Keratinocyte (primary cell): Measurements from ENCODE around the gene RAPGEF4. TPM values are rescaled to one million over a fixed set of nuclear protein-coding genes. Genes with fewer than 3 reads are reported as not detected.

ENCODE experiments used
- DNase-seq: peaks from one replicate; pipeline ENCODE4 v3.0.0-alpha.2; 2011; ENCODE audit warnings: low read depth, missing footprints, low spot score
- FAIRE-seq: peaks from 2 replicates; lab custom pipeline; 2011; peaks lifted over from hg19 to GRCh38; lab: Jason Lieb, UNC
- H2AFZ ChIP-seq: 2 replicates; pipeline ENCODE4 v1.6.0; 2012; ENCODE audit warnings: low read length, control low read depth, inconsistent platforms; ENCODE audit not compliant: control insufficient read depth
- H3K27ac ChIP-seq: 2 replicates; pipeline ENCODE4 v1.5.1; 2011; ENCODE audit warnings: low read length; ENCODE audit not compliant: control insufficient read depth, insufficient read depth
- H3K27me3 ChIP-seq: 3 replicates; pipeline ENCODE4 v1.6.0; 2011; ENCODE audit warnings: low read length; ENCODE audit not compliant: control insufficient read depth, insufficient read depth; ENCODE audit errors: extremely low read depth
- H3K36me3 ChIP-seq, 2 experiments: 2 replicates in 1 of 2; 3 replicates in 1 of 2; pipeline ENCODE4 v1.5.1; 2011; ENCODE audit warnings: low read length in 2 of 2, mild to moderate bottlenecking in 1 of 2; ENCODE audit not compliant: control insufficient read depth in 2 of 2, insufficient read depth in 2 of 2; ENCODE audit errors: extremely low read depth in 1 of 2
- H3K4me1 ChIP-seq: 3 replicates; pipeline ENCODE4 v1.5.1; 2011; ENCODE audit warnings: low read length; ENCODE audit not compliant: control insufficient read depth, insufficient read depth; ENCODE audit errors: extremely low read depth
- H3K4me2 ChIP-seq: 3 replicates; pipeline ENCODE4 v1.6.0; 2011; ENCODE audit warnings: low read depth, low read length; ENCODE audit not compliant: control insufficient read depth, insufficient read depth; ENCODE audit errors: extremely low read depth
- H3K4me3 ChIP-seq, 3 experiments: fragments of 200-600 bp in 1 of 3; sonication (generic) in 1 of 3; 2 replicates in 2 of 3; 3 replicates in 1 of 3; pipeline ENCODE4 v1.5.1; 2011 to 2016; ENCODE audit warnings: low read length in 3 of 3, mild to moderate bottlenecking in 3 of 3, control low read depth in 2 of 3, inconsistent platforms in 1 of 3, low read depth in 1 of 3, mixed read lengths in 1 of 3, mixed run types in 1 of 3, moderate library complexity in 1 of 3; ENCODE audit not compliant: control insufficient read depth in 2 of 3, insufficient read depth in 2 of 3; ENCODE audit errors: extremely low read depth in 1 of 3
- H3K79me2 ChIP-seq: 2 replicates; pipeline ENCODE4 v1.6.0; 2012; ENCODE audit warnings: low read length; ENCODE audit not compliant: control insufficient read depth, insufficient read depth
- H3K9ac ChIP-seq: 3 replicates; pipeline ENCODE4 v1.6.0; 2011; ENCODE audit warnings: low read length; ENCODE audit not compliant: control insufficient read depth, insufficient read depth; ENCODE audit errors: extremely low read depth
- H3K9me1 ChIP-seq: 3 replicates; pipeline ENCODE4 v1.6.0; 2011; ENCODE audit warnings: low read length; ENCODE audit not compliant: control insufficient read depth, insufficient read depth; ENCODE audit errors: extremely low read depth
- H3K9me3 ChIP-seq: 2 replicates; pipeline ENCODE4 v1.5.1; 2012; ENCODE audit warnings: low read depth, low read length; ENCODE audit not compliant: control insufficient read depth
- H4K20me1 ChIP-seq: 3 replicates; pipeline ENCODE4 v1.6.0; 2011; ENCODE audit warnings: low read length; ENCODE audit not compliant: control insufficient read depth, insufficient read depth; ENCODE audit errors: extremely low read depth
- EZH2 ChIP-seq: IDR thresholded peaks from one replicate; pipeline ENCODE4 v1.6.1; 2012; ENCODE audit warnings: inconsistent platforms, mild to moderate bottlenecking, low read length, moderate library complexity
- dilution Hi-C: fragments of 300-500 bp; cut with MboI; formaldehyde crosslinking; loops from one replicate; pipeline ENCODE4 v1.7.0; 2020; ENCODE audit warnings: low sequenced_read_pairs; ENCODE audit not compliant: extremely low pct_ligation_motif_present
- polyA plus RNA-seq, 5 experiments: library from polyadenylated mRNA; depleted of rRNA in 3 of 5; stranded (reverse) in 3 of 5; stranded (forward) in 1 of 5; unstranded in 1 of 5; fragments of >200 nt; gene quantifications; 1 replicate in 1 of 5; 2 replicates in 3 of 5; 3 replicates in 1 of 5; pipeline versions ENCODE4 v1.2.1 to v1.2.3, GENCODE V29; 2011 to 2012; ENCODE audit warnings: missing spikeins in 2 of 5, low read depth in 1 of 5, low replicate concordance in 1 of 5
- TF ChIP-seq, protein P1 (sequence below), 3 experiments: IDR thresholded peaks in 1 of 3; conservative IDR thresholded peaks in 1 of 3; optimal IDR thresholded peaks in 1 of 3; 2 replicates in 2 of 3; 3 replicates in 1 of 3; pipeline versions ENCODE3 to v1.5.1; 2011; ENCODE audit warnings: low read length in 3 of 3, mild to moderate bottlenecking in 3 of 3, moderate library complexity in 2 of 3, control low read depth in 1 of 3, inconsistent platforms in 1 of 3; ENCODE audit not compliant: insufficient read depth in 2 of 3; ENCODE audit errors: extremely low read depth in 1 of 3

Gene RAPGEF4
- polyA plus RNA-seq, 1 donor (not counting 4 experiments of a cell fraction or from before 2014, with no cell fraction given) = 1.6 TPM

DNA sequence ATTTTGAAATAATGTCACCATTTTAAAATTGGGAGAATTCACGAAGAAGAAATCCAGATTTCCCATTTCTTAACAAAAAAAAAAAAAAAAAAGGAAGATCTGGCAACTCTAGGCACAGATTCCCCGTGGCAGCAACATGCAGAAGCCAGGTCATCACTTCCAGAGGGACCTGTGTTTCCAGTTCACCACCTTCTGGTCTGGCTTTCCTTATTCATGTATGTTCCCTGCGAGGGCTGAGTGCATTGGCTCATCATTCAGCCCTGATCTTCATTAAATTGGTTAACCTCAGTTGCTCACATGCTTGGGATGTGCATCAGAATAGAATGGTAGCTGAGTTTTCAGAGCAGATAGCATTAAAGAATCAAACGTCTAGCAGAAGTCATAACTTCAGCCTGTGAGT lies 315.0 kb downstream of the RAPGEF4 start:
- FAIRE-seq = no peak
- H3K36me3 ChIP-seq = no peaks in the 10 kb centered on the region
- peaks cover 27% of the 10 kb centered on the region for H3K4me1 ChIP-seq
- peak overlapping the region; percentile 98 for H3K27ac ChIP-seq
- DNase-seq = no peak
- H3K4me3 ChIP-seq = no peak overlapping the region
- no peaks in the 10 kb centered on the region for H3K9me1 ChIP-seq
- no peak overlapping the region for H2AFZ ChIP-seq
- no peak for TF ChIP-seq EZH2
- TF ChIP-seq, protein P1, sequence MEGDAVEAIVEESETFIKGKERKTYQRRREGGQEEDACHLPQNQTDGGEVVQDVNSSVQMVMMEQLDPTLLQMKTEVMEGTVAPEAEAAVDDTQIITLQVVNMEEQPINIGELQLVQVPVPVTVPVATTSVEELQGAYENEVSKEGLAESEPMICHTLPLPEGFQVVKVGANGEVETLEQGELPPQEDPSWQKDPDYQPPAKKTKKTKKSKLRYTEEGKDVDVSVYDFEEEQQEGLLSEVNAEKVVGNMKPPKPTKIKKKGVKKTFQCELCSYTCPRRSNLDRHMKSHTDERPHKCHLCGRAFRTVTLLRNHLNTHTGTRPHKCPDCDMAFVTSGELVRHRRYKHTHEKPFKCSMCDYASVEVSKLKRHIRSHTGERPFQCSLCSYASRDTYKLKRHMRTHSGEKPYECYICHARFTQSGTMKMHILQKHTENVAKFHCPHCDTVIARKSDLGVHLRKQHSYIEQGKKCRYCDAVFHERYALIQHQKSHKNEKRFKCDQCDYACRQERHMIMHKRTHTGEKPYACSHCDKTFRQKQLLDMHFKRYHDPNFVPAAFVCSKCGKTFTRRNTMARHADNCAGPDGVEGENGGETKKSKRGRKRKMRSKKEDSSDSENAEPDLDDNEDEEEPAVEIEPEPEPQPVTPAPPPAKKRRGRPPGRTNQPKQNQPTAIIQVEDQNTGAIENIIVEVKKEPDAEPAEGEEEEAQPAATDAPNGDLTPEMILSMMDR (optimal IDR thresholded peaks at IDR 0.05 in 1 of 3, IDR thresholded peaks at IDR 0.05 in 1 of 3, conservative IDR thresholded peaks at IDR 0.05 in 1 of 3; ENCODE audit: extremely low read depth in 1 of 3, insufficient read depth in 2 of 3, low read length in 3 of 3) = no peak
- H4K20me1 ChIP-seq = no peaks in the 10 kb centered on the region
- dilution Hi-C loops = no loop called here
- no peaks in the 10 kb centered on the region for H3K27me3 ChIP-seq
- H3K4me2 ChIP-seq = no peak overlapping the region
- H3K9ac ChIP-seq = no peak overlapping the region
- no peaks in the 10 kb centered on the region for H3K79me2 ChIP-seq
- H3K9me3 ChIP-seq = no peaks in the 10 kb centered on the region

DNA sequence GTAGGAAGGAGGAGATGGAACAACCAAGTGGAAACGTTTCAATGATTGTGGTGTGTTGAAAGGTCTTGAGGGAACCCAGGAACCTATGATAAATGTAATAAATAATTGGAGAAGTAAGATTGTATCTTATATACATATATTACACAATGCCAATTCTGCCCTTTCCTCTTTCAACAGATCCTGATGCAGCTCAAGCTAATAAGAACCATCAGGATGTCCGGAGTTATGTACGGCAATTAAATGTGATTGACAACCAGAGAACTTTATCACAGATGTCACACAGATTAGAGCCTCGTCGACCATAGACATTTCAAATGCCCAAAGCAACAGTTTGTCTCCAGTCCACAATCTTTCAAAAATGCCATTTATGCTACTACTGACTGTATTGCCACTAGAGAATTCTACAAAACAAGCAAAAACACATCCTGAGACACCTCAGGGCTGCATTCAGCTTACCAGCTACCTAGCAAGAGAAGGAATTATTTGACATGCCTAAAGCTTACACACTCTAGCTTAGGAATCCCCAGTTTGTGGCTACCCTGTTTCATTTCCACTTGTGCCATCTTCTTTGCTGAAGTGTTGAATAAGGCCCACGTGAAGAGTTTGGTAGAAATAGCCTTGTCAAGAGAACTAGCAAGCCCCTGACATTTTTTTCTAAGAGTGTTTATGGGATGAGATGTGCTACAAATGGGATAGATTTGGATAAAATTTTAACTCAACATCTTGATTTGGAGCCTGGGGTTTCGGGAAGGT lies 316.0 kb downstream of the RAPGEF4 start:
- H3K79me2 ChIP-seq = no peaks in the 10 kb centered on the region
- H3K4me2 ChIP-seq = no peak overlapping the region
- H3K9ac ChIP-seq = no peak overlapping the region
- no peak for TF ChIP-seq EZH2
- TF ChIP-seq, protein P1 (optimal IDR thresholded peaks at IDR 0.05 in 1 of 3, IDR thresholded peaks at IDR 0.05 in 1 of 3, conservative IDR thresholded peaks at IDR 0.05 in 1 of 3; ENCODE audit: extremely low read depth in 1 of 3, insufficient read depth in 2 of 3, low read length in 3 of 3) = no peak
- dilution Hi-C loops = no loop called here
- DNase-seq (no peak), FAIRE-seq (peak; percentile 60)
- no peaks in the 10 kb centered on the region for H4K20me1 ChIP-seq
- no peak overlapping the region for H3K27ac ChIP-seq
- no peak overlapping the region for H3K4me3 ChIP-seq
- no peaks in the 10 kb centered on the region for H3K36me3 ChIP-seq
- peaks cover 27% of the 10 kb centered on the region for H3K4me1 ChIP-seq
- H3K9me1 ChIP-seq = no peaks in the 10 kb centered on the region
- no peaks in the 10 kb centered on the region for H3K9me3 ChIP-seq
- H2AFZ ChIP-seq = no peak overlapping the region
- no peaks in the 10 kb centered on the region for H3K27me3 ChIP-seq
